Hematopoietic multipotent progenitor cell treated with erythropoietin and hydrocortisone succinate and interleukin-3 and kit ligand, for 8 days (in vitro differentiated cells): ENCODE measurements around the gene NBEAL1.
"Not testable (repeated sequence)": the region's sequence is repeated elsewhere in the genome, so short reads cannot be mapped to it uniquely, and the experiment has no call there.

Experiments used
- DNase-seq: peaks from one replicate; pipeline ENCODE4 v3.0.0-alpha.2; 2015

The NBEAL1 gene

DNA sequence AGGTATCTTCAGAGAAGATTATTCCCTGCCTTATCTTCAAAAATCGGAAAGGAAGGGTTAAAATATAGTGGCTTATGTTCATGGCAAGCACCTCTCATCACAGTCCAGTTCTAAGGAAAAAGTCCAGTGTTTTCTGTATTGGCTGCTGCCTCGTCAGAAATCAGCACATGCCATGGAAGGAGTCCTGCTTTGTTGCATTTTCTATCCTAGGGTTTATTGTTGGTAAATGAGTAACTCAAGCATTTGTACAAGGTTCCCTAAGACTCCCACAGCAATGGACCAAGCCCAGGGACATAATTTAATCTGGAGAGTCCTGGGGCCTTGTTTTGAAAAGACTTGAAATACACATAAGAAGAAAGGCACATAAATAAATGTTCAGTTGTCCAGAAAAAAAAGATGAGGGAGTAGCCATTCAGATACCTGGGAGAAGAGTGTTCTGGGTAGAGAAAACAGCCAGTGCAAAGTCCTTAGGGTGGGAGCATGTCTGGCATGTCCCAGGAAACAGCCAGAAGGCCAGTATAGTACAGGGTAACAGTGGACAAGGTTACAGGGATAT, 26.4 kb downstream of the NBEAL1 start:
- DNase-seq: no peak

- no peak for DNase-seq
Measured at GRCh38 chr2:203042178-203042577, 27.5 kb downstream of the NBEAL1 start.

- DNase-seq: peak; percentile 61
Measured at GRCh38 chr2:203043226-203043625, 28.6 kb downstream of the NBEAL1 start.

- no peak for DNase-seq
Measured at GRCh38 chr2:203045867-203046266, 31.2 kb downstream of the NBEAL1 start.

DNA sequence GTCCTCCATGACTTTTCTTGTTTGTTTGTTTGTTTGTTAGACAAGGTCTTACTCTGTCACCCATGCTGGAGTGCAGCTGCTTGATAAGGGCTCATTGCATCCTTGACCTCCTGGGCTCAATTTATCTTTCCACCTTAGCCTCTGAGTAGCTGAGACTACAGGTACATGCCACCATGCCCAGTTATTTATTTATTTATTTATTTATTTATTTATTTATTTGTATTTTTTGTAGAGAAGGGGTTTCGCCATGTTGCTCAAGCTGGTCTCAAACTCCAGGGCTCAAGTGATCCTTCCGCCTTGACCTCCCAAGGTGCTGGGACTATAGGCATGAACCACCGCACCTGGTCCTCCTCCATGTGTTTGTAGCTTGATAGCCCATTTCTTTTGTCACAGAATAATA, 37.9 kb downstream of the NBEAL1 start:
- DNase-seq: no peak

DNA sequence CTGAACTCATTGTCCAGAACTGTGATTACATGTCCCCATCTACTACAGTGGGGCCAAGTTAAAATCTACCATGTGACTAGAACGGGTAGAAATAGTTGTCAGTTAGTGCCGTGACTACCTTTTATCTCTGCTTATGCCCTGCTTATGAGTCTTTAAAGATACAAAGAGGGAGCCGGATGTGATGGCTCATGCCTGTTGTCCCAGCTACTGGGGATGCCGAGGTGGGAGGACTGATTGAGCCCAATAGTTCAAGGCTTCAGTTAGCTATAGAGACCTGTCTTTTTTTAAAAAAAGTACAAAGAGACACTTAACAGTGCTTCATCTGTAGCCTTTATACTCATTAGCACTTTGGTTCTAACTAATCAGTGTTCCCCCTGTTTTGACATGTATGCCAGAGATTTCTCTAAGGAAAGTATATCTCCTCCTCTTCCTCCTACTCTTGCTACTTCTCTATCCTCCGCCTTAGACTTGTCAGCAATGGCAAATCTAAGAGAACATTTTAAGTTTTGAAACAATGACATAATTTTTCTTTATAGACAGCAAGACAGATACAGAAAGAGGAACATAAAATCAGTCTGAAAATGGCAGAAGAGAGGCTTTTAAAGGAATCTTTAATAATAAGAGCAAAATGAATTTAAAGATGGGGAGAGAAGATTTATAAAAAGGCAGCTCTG, 45.0 kb downstream of the NBEAL1 start:
- DNase-seq: no peak

DNA sequence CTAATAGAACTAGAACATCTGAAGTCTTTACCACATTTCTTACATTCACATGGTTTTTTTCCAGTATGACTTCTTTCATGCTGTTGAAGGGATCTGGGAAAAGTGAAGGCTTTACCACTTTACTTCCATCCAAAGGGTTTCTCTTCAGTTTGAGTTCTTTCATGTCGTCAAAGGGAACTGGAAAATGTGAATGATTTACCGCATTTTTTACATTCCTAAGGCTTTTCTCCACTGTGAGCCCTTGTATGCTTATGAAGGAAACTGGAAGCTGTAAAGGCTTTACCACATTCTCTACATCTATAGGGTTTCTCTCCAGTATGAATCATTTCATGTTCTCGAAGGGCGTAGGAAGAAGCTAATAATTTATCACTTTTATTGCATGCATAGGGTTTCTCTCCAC, 46.7 kb downstream of the NBEAL1 start:
- DNase-seq: no peak

- no peak for DNase-seq
Measured at GRCh38 chr2:203062126-203062525, 47.5 kb downstream of the NBEAL1 start.

GRCh38 chr2:203066519-203067091, 51.9 kb downstream of the NBEAL1 start:
- not testable (repeated sequence) for DNase-seq

DNA sequence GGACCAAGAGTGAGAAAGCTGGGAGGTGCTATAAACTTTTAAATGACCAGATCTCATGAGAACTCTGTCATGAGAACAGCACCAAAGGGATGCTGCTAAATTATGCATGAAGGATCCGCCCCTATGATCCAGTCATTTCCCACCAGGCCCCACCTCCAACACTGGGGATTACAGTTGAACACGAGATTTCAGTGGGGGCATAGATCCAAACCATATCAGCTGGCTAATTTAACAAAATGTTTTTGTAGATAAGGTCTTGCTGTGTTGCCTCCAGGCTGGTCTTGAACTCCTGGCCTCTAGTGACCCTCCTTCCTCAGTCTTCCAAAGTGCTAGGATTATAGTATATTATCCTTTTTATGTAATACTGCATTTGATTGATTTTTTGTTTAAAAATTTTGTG, 56.0 kb downstream of the NBEAL1 start:
- peak; percentile 78 for DNase-seq

DNA sequence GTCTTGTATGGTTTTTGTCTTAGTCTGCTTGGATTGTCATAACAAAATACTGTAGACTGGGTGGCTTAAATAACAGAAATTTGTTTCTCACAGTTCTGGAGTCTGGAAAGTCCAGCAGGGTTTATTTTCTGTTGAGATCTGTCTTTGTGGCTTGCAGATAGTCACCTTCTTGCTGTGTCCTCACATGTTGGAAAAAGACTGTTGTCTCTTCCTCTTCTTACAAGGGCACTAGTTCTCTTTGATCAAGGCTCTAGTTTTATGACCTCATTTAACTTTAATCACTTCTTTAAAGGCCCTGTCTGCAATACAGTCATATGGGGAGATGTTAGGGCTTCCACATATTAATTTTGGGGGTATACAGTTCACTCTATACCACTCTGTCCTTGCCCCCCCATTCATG, 56.5 kb downstream of the NBEAL1 start:
- peak; percentile 23 for DNase-seq

DNA sequence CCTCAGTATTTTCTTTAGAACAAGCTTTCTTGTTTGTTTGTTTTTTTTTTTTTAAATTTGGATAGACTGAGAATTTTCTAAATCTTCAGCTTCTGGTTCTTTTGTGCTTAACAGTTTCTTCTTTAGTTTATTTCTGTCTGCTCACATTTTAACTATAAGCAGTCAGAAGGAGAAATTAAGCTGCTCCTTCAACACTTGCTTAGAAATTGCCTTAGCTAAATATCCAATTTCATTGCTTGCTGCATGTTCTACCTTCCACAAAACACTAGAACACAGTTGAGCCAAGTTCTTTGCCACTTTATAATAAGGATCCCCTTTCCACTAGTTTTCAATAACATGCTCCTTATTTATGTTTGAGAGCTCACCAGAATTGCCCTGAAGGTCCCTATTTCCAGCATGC, 57.7 kb downstream of the NBEAL1 start:
- DNase-seq: no peak

- no peak for DNase-seq
Measured at GRCh38 chr2:203077451-203077850, 62.8 kb downstream of the NBEAL1 start.

DNA sequence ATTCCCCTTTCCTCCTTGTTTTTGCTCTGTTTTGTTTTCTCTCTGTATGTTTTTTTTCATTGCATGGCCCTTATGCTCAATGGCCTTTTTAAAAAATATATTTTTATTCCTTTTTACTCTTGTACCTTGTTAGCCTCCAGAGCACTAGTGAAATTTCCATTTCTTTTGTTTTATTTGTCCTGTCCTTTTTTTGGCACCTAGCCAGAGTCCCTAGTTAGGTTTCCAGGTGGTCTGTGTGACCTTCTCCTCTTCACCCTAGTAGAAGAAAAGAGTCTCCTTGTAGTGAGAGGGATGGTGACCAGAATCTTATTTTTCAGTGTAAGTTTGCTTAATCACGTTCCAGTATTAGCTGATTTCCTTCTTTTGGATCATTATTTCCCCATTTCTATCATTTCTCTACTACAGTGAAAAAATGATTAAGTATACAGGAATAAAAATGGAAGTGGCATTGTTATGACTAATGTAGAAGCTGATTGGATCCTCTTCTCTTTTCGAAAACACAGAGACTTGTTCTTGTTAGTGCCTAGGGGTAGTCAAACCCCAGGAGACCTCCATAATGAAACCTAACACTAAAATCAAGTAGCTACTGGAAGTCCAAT, 65.9 kb downstream of the NBEAL1 start:
- no peak for DNase-seq

DNA sequence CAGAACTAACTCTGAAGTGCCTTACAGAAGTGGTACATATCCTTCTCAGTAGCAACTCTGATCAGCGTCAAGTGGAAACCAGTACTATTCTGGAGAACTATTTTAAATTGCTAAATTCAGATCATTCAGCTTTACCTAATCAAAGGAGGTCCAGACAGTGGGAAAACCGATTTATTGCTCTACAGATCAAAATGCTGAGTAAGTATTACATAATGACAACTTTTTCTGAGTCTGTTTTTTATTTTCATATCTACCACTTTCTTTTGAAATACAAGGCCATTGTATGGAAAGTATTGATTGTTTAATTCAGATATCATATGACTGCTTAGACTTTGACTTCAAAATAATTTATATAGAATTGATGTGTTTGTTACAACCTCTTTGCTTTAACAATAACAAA, 68.7 kb downstream of the NBEAL1 start:
- DNase-seq: no peak

DNA sequence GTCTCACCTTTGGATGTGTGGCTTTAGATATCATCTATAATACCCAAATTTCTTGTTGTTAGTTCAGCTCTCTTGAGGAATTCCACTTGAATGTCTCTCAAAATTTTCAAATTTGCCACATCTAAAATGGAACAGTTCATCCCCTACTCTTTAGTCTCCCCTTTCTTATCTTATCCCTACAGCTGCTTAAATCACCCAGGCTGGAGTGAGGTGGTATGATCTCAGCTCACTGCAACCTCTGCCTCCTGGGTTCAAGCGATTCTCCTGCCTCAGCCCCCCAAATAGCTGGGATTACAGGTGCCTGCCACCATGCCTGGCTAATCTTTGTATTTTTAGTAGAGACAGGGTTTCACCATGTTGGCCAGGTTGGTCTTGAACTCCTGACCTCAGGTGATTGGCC, 71.7 kb downstream of the NBEAL1 start:
- DNase-seq: peak; percentile 20

- DNase-seq: not testable (repeated sequence)
Measured at GRCh38 chr2:203090721-203091120, 76.0 kb downstream of the NBEAL1 start.

GRCh38 chr2:203097735-203098134, 83.1 kb downstream of the NBEAL1 start:
- peak; percentile 34 for DNase-seq

DNA sequence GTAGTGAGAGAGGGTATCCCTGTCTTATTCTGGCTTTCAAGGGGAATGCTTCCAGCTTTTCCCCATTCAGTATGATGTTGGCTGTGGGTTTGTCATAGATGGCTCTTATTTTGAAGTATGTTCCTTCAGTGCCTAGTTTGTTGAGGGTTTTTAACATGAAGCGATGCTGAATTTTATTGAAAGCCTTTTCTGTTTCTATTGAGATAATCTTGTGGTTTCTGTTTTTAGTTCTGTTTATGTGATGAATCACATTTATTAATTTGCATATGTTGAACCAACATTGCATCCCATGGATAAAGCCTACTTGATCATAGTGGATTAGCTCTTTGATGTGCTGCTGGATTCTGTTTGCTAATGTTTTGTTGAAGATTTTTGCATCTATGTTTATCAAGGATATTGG, 87.7 kb downstream of the NBEAL1 start:
- DNase-seq: peak; percentile 47

- DNase-seq: no peak
Measured at GRCh38 chr2:203104273-203104672, 89.6 kb downstream of the NBEAL1 start.

DNA sequence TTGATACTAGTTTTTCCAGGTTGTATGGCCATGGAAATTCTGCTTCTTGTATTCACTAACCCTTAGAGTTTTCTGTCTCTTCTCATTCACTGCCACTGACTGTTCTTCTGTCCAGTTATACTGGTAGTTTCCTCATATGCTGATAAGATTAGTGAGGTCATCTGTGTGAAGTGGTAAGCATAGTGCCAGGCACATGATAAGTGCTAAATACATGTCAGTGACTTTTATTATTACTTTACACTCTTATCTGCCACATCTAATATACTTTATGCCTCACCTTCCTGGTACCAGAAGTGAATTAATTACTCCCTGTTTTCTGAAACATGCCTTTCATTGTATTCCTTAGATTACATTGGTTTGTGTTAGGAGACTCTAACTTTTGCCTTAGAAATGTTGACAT, 91.3 kb downstream of the NBEAL1 start:
- DNase-seq: peak; percentile 59

GRCh38 chr2:203110496-203110895, 95.8 kb downstream of the NBEAL1 start:
- not testable (repeated sequence) for DNase-seq

DNA sequence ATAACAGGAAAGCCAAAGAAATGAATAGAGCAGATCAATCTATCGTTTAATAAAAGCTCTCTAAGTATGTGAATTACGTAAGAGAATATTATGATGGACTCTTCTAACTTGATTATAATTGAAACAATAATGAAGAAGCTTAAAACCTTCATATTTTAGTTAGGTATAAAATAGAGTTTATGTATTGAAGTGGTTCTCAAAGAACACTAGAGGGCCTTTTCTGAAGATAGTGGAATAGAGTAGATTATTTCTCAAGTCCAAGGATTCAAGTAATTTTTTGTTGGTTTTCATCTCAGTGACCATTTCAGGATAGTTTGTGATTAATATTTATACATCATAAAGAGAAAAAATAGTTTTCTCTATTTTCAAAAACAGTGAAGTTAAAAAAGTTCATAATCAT, 97.7 kb downstream of the NBEAL1 start:
- DNase-seq: no peak

- DNase-seq: not testable (repeated sequence)
Measured at GRCh38 chr2:203115201-203115700, 100.6 kb downstream of the NBEAL1 start.
